SU-DHL-6 (cell line): ENCODE data around the gene MEI4.

ENCODE experiments used
- CTCF ChIP-seq: fragments of 200-600 bp; sonication (generic); IDR thresholded peaks from one replicate; pipeline ENCODE4 v1.5.1; 2017; ENCODE audit warnings: antibody characterized with exemption, mild to moderate bottlenecking, low read length, moderate library complexity; ENCODE audit not compliant: insufficient read depth, poor library complexity, severe bottlenecking
- EZH2phosphoT487 ChIP-seq: fragments of 200-600 bp; sonication (generic), shearing (Covaris generic); conservative IDR thresholded peaks from 2 replicates; pipeline ENCODE4 v1.6.1; 2018; ENCODE audit warnings: mild to moderate bottlenecking, antibody characterized with exemption, low read length, moderate library complexity, mixed read lengths

GRCh38 chr6:77674211-77674610, 21.4 kb downstream of the MEI4 start:
- TF ChIP-seq EZH2phosphoT487 (no peak), CTCF (no peak)
